ENCODE measurements around the gene SH2D2A. TPM values are rescaled to one million over a fixed set of nuclear protein-coding genes. Genes with fewer than 3 reads are reported as not detected.
A peak's percentile ranks its signal among the peaks of the same experiment; 100 is the strongest.

SH2D2A gene
- total RNA-seq, 2 experiments from 2014 or later: 86.0 to 89.2 TPM

DNA sequence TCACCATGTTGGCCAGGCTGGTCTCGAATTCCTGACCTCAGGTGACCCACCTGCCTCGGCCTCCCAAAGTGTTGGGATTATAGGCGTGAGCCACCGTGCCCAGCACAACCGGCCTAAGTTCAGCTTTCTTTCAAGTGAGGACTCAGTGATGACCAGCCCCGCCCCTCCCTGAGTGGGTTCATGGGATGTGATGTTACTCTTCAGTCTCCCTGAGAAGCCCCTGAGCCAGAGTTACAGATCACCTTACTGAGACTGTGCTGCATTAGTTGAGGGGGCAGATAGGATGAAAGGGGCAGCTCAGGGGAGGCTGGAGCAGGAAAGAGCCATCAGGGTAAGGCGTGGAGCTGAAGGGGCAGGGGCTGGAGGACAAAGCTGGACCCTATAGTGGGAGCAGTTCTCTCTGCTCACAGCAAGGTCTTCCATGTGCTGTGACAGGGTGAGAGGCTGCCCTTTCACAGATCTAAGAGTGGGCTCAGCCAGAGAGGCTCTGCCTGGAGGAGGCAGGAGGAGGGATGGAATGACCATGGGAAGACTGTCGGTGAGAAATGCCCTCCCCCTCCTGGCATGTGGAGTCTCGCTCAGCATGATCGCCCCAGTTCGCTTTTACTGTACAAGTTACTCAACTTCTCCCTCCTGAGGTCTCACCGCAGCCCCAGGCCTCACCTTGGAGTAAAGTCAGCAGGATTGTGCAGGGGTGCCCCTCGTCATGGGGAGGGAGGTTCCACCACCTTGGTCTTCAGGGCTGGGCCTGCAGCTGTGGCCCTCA lies 13.4 kb downstream of the SH2D2A start:
- Mint-ChIP-seq H3K9me3 (no peaks in the 10 kb centered on the region), H3K4me3 (no peak overlapping the region), H3K4me1 (peaks cover 36% of the 10 kb centered on the region), H3K36me3 (peaks cover 21% of the 10 kb centered on the region), H3K27me3 (no peaks in the 10 kb centered on the region), H3K27ac (peak overlapping the region; percentile 52)
- DNase-seq (no peak), ATAC-seq (ENCODE audit: low read depth) (no peak)
- POLR2A ChIA-PET: interaction anchor here (1.0 to 3.9 kb wide), 2 partner anchors 11 to 56 kb away, joined by 7 to 41 read pairs; partner anchors contain the start of genes INSRR and NTRK1

DNA sequence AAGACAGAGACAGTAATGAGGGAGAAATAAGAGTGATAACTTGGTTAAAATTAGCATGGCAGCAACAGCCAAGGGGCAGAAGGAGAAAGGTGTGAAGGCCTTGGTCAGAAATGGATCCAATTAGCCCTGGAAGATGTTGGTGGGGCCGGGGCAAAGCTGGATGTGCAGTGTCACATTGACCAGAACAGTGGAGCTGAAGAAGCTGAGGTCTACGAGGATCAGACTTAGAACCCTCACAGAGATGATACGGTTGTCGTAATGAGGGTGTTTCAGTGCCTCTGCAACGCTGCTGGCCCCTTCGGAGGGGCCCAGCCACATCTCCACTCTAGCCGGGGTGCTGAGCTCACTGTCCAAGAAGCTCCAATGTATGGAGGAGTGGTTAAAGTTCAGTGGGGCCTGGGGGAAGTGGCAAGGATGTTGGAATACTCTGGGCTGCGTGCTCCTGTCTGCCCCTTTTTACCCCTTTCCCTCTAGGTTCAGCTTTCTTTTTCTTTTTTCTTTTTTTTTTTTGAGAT lies 14.2 kb downstream of the SH2D2A start:
- H3K9me3 Mint-ChIP-seq: no peaks in the 10 kb centered on the region
- no peak overlapping the region for H3K4me3 Mint-ChIP-seq
- peaks cover 28% of the 10 kb centered on the region for H3K4me1 Mint-ChIP-seq
- H3K27ac Mint-ChIP-seq: peak overlapping the region; percentile 18
- DNase-seq (no peak), ATAC-seq (ENCODE audit: low read depth) (no peak)
- POLR2A ChIA-PET: interaction anchor here (1.0 to 3.9 kb wide), 3 partner anchors 12 to 57 kb away, joined by 6 to 41 read pairs (median 7); partner anchors contain the start of genes INSRR and NTRK1
- H3K27me3 Mint-ChIP-seq: no peaks in the 10 kb centered on the region
- peaks cover 13% of the 10 kb centered on the region for H3K36me3 Mint-ChIP-seq

DNA sequence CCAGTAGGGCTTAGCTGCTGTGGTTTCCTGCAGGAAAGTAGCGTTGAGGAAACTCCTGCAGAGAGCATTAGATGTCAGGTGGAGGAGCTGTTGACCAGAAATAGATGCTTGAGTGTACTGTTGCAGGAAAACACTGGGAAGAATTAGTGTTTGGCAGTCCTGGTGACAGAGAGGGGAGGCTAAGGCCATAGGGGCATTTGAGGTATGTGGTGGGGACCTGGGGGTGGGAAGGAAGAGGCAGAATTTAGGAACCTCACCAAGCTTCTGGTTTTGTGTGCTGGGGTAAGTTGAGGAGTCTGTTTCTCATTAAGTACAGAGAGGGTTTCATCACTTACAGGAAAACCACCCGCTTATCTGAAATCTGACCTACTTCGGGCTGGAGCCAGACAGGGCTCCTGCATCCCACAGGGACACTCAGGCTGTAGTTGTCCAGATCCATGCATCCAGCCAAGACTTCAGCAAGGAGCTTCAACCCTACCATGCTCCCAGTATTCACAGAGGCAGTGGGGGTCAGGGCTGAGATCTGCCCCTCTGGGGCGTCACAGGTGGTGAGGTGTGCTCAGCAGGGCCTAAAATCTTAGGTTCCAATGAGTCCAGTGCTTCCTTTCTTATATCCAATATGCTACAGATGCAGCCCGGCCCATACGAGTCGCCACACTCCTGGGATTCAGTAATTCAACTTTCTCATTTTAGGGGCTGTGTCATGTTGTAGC lies 15.1 kb downstream of the SH2D2A start:
- no peaks in the 10 kb centered on the region for H3K27me3 Mint-ChIP-seq
- POLR2A ChIA-PET: interaction anchor here (2.5 to 3.9 kb wide), 2 partner anchors 20 to 58 kb away, joined by 6 to 41 read pairs; partner anchors contain the start of genes INSRR and NTRK1
- DNase-seq (no peak), ATAC-seq (ENCODE audit: low read depth) (no peak)
- H3K36me3 Mint-ChIP-seq: peaks cover 10% of the 10 kb centered on the region
- peak overlapping the region; percentile 72 for H3K27ac Mint-ChIP-seq
- H3K9me3 Mint-ChIP-seq: no peaks in the 10 kb centered on the region
- H3K4me3 Mint-ChIP-seq: no peak overlapping the region
- H3K4me1 Mint-ChIP-seq: peaks cover 22% of the 10 kb centered on the region

DNA sequence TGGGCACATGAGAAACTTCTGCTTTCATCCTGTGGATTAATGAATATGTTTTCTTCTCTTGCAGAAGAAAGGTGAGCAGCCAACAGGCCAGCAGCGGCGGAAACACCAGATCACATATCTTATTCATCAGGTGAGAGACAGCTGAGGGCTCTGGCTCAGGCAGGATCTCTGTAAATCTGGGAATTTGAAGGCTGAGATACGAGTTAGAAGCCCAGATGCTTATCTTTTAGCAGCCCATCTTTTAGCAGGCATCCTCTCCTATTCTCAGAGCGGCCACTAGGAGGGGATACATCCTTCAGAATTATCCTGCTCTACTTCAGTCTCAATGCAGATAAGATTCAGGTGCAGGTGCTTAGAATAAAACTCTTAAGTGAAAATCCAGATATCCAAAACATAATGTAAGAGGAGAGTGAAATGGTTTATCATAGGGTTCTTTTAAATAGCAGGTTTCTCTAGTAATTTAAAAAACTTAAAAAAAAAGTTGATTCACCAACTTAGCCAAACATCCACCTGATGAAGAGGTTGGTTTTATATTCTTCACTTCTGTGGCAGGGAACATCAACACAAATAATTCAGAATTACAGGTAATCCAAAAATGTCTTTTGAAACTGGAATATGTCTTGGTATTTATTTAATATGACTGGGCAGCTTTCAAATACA lies 19.3 kb downstream of the SH2D2A start:
- Mint-ChIP-seq H3K36me3 (peaks cover 15% of the 10 kb centered on the region), H3K27me3 (no peaks in the 10 kb centered on the region), H3K27ac (no peak overlapping the region), H3K9me3 (no peaks in the 10 kb centered on the region), H3K4me3 (no peak overlapping the region), H3K4me1 (peaks cover 13% of the 10 kb centered on the region)
- DNase-seq (no peak), ATAC-seq (ENCODE audit: low read depth) (peak; percentile 79)
- POLR2A ChIA-PET: interaction anchor here (1.7 to 3.3 kb wide), 2 partner anchors 10 to 63 kb away, joined by 4 to 19 read pairs; partner anchors contain the start of gene NTRK1

DNA sequence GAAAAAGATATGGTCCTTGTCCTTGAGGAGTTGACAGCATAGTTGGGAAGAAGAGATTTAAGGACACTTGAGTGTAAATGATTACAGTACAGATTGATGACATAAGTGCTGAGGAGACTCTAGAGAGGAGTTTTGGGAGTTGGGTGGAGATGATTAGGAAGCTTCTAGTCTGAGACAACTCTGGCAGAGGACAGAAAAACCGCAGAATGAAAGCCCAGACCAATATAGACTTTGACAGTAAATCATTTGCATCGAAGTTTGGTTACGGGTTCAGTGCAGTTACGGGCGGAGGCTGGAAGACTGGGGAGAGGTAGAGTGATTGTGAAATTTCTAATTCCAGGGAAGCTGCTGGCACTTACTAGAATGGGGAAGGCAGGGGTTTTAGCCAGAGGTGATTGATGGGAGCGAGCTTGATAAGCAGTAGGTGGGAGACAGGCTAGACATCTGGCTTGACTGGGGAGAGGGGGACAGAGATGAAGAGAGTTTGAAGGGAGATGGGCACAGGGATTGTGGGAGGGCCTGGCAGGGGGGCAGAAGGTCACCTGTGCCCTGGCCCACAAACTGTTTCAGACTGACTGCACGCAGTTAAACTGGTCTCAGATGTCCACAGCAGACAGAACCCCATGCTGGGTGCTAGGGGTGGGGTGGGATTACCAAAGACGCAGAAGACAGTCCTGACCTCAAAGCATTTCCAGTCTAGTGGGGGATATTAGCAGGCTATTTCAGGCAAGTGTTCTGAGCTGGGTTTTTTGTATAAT lies 20.1 kb downstream of the SH2D2A start:
- Mint-ChIP-seq H3K4me1 (peaks cover 7% of the 10 kb centered on the region), H3K4me3 (no peak overlapping the region), H3K9me3 (no peaks in the 10 kb centered on the region), H3K27ac (peak overlapping the region; percentile 13), H3K36me3 (peaks cover 17% of the 10 kb centered on the region), H3K27me3 (no peaks in the 10 kb centered on the region)
- DNase-seq: no peak
- POLR2A ChIA-PET: interaction anchor here (1.7 to 3.3 kb wide), 2 partner anchors 11 to 64 kb away, joined by 4 to 19 read pairs; partner anchors contain the start of gene NTRK1
- no peak for ATAC-seq (ENCODE audit: low read depth)

DNA sequence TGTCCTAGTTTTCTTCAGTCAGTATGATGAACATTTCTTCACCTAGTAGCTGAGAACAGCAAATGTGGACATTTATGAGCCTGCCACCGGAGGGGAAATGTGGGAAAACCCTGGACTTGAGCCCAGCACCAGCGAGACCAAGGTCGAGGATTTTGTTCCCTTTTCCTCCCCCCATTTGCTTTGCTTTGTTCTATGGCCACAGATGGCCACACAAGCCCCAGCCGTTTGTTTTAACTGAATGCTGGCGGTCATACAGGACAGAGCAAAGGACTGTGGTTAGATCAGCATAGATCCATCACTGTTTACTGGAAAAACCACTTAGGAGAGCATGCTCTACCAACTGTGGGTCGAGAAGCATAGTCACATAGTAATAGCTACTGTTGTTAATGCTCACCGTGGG lies 20.9 kb downstream of the SH2D2A start:
- Mint-ChIP-seq H3K4me1 (peaks cover 1% of the 10 kb centered on the region), H3K4me3 (no peak overlapping the region), H3K27me3 (no peaks in the 10 kb centered on the region)

DNA sequence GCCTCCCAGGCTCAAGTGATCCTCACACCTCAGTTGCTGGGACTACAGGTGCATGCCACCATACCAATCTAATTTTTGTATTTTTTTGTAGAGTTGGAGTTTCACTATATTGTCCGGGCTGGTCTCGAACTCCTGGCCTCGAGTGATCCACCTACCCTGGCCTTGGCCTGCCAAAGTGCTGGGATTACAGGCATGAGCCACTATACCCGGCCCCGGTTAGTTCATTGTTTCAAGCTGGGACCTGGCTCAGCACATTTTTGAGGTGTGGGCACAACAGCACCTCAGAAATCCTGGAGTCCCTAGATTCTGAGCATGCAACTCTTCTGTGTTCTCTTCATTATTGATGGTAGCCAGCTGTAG lies 21.3 kb downstream of the SH2D2A start:
- no peak overlapping the region for H3K27ac Mint-ChIP-seq
- H3K4me1 Mint-ChIP-seq: peaks cover 1% of the 10 kb centered on the region
- H3K9me3 Mint-ChIP-seq: no peaks in the 10 kb centered on the region
- no peaks in the 10 kb centered on the region for H3K27me3 Mint-ChIP-seq
- ATAC-seq (ENCODE audit: low read depth): no peak
- H3K36me3 Mint-ChIP-seq: peaks cover 20% of the 10 kb centered on the region
- no peak for DNase-seq
- POLR2A ChIA-PET: interaction anchor here (0.8 to 1.4 kb wide), 2 partner anchors 21 to 67 kb away, joined by 3 to 4 read pairs; partner anchors contain the start of genes ISG20L2, METTL25B and SH2D2A
- H3K4me3 Mint-ChIP-seq: no peak overlapping the region

More for the DNA sequence above, 20.9 kb downstream of the SH2D2A start:
- H3K9me3 Mint-ChIP-seq: no peaks in the 10 kb centered on the region
- POLR2A ChIA-PET: interaction anchor here (3.3 kb wide), 1 partner anchor 65 kb away, joined by 19 read pairs; the partner anchor contains the start of gene NTRK1
- no peak overlapping the region for H3K27ac Mint-ChIP-seq
- DNase-seq (no peak), ATAC-seq (ENCODE audit: low read depth) (no peak)
- peaks cover 20% of the 10 kb centered on the region for H3K36me3 Mint-ChIP-seq

DNA sequence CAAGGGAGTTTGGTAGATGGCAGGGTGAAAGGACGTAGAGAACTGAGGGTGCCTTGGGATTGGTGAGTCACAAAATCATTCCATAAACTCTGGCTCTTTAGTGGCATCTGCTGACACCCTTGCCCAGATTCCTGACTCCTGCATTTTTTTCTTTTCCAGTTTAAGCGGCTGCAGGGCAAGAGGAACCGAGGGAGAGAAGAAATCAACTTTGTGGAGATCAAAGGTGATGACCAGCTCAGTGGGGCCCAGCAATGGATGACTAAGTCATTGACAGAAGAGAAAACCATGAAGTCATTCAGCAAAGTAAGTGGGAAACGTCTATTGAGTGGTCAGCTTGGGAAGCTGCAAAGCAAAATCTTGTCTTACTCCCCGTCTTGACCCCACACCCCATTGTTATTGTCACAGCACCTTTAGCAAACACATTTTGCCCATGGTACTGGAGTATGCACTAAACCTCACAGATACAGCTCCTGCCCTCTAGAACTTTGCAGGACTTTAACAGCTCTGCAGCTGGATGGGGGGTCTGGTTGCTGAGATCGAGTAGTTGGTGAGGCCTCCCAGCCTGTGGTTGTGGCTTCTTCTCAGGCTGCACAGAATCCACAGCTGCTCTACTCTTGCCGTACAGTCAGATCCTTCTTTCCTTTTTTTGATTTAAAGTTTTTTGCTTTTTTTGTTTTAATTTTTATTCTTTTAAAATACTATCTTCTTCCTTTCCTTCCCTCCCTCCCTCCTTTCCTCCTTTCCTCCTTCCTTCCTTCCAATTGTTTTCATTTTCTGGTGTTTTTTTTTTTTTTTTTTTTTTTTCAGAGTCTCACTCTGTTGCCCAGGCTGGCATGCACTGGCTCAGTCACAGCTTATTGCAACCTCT lies 21.9 kb downstream of the SH2D2A start:
- no peak for ATAC-seq (ENCODE audit: low read depth)
- POLR2A ChIA-PET: interaction anchor here (0.8 to 1.4 kb wide), 2 partner anchors 22 to 66 kb away, joined by 3 to 4 read pairs; partner anchors contain the start of genes ISG20L2, METTL25B and SH2D2A
- H3K27ac Mint-ChIP-seq: no peak overlapping the region

DNA sequence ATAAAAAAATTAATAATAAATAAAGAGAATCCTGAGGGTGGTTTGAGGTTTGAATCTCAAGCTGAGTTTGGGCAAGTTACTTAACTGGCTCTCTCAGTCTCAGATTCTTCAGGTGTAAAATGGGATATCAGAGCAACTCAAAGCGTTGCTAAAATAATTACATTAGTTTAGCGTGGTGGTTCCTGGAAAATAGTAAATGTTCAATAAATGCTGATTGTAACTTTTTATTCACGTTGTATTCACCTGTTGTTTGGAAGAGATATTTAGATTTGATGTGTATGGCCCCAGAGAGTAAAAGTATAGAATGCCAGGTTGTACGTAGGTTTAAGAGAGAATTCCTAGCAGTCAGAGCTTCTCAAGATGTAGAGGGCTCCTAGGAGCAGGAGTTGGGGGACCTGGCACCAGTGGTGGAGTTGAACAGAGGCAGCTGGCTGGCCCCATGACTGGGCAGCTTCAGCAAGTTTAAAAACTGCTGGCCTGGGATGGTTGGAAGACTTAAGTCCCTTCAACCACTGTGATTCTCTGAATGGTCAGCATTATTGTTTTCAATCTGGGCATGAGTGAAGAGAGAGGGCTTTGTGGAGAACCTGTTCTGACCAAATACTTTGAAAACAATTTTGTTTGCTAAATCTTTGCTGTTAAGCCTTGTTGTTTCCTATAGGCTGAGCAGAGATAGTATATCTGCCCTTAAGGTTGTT lies 26.9 kb downstream of the SH2D2A start:
- no peak for ATAC-seq (ENCODE audit: low read depth)
- POLR2A ChIA-PET: interaction anchor here (0.6 to 1.5 kb wide), 2 partner anchors 8 to 73 kb away, joined by 3 to 4 read pairs; no protein-coding TSS in a partner anchor
- no peak overlapping the region for H3K4me3 Mint-ChIP-seq
- H3K36me3 Mint-ChIP-seq: peaks cover 24% of the 10 kb centered on the region
- no peak overlapping the region for H3K27ac Mint-ChIP-seq
- peaks cover 8% of the 10 kb centered on the region for H3K4me1 Mint-ChIP-seq
- no peaks in the 10 kb centered on the region for H3K27me3 Mint-ChIP-seq
- no peak for DNase-seq
- H3K9me3 Mint-ChIP-seq: no peaks in the 10 kb centered on the region

More for the DNA sequence above, 21.9 kb downstream of the SH2D2A start:
- no peak for DNase-seq
- no peaks in the 10 kb centered on the region for H3K9me3 Mint-ChIP-seq
- H3K36me3 Mint-ChIP-seq: peaks cover 20% of the 10 kb centered on the region
- H3K4me1 Mint-ChIP-seq: peaks cover 1% of the 10 kb centered on the region
- no peak overlapping the region for H3K4me3 Mint-ChIP-seq
- no peaks in the 10 kb centered on the region for H3K27me3 Mint-ChIP-seq

DNA sequence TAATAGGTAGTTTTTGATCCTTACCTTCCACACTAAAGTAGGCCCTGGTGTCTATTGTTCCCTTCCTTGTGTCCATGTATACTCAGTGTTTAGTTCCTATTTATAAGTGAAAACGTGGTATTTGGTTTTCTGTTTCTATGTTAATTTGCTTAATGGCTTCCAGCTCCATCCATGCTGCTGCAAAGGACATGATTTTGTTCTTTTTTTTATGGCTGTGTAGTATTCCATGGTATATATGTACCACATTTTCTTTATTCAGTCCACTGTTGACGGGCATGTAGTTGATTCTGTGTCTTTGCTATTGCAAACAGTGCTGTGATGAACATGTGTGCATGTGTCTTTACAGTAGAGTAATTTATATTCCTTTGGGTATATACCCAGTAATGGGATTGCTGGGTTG lies 28.5 kb downstream of the SH2D2A start:
- ATAC-seq (ENCODE audit: low read depth): no peak
- H3K27ac Mint-ChIP-seq: no peak overlapping the region
- H3K9me3 Mint-ChIP-seq: no peaks in the 10 kb centered on the region
- POLR2A ChIA-PET: no interaction called here
- H3K27me3 Mint-ChIP-seq: no peaks in the 10 kb centered on the region
- no peak for DNase-seq
- H3K36me3 Mint-ChIP-seq: peaks cover 26% of the 10 kb centered on the region
- peaks cover 8% of the 10 kb centered on the region for H3K4me1 Mint-ChIP-seq
- H3K4me3 Mint-ChIP-seq: no peak overlapping the region

DNA sequence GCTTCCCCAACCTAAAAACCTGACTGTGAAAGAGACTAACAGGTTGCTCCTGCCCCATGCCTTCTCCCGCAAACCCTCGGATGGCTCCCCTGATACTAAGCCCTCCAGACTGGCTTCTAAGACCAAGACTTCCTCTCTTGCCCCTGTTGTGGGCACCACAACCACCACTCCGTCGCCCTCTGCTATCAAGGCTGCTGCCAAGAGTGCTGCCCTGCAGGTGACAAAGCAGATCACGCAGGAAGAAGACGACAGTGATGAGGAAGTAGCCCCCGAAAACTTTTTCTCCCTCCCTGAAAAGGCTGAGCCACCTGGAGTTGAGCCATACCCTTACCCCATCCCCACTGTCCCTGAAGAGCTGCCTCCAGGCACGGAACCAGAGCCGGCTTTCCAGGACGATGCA lies 30.0 kb downstream of the SH2D2A start:
- no peak overlapping the region for H3K4me3 Mint-ChIP-seq
- H3K4me1 Mint-ChIP-seq: peaks cover 14% of the 10 kb centered on the region
- H3K27ac Mint-ChIP-seq: no peak overlapping the region
- H3K9me3 Mint-ChIP-seq: no peaks in the 10 kb centered on the region
- no peaks in the 10 kb centered on the region for H3K27me3 Mint-ChIP-seq
- POLR2A ChIA-PET: no interaction called here
- DNase-seq: no peak
- no peak for ATAC-seq (ENCODE audit: low read depth)
- peaks cover 27% of the 10 kb centered on the region for H3K36me3 Mint-ChIP-seq

All from activated naive CD8-positive, alpha-beta T cell treated with anti-CD3 and anti-CD28 coated beads, Interleukin-2, amount 10 ng/mL, durations not matched to agents 7 days and 5 days (primary cell).